ENCODE measurements around the gene ABHD13. TPM values are rescaled to one million over a fixed set of nuclear protein-coding genes. Genes with fewer than 3 reads are reported as not detected.
"Not testable (repeated sequence)": the region's sequence is repeated elsewhere in the genome, so short reads cannot be mapped to it uniquely, and the experiment has no call there.

The ABHD13 gene
- total and polyA plus RNA-seq, 7 experiments from 2014 or later, result 7.9 to 19.8 (median 11.6) TPM

DNA sequence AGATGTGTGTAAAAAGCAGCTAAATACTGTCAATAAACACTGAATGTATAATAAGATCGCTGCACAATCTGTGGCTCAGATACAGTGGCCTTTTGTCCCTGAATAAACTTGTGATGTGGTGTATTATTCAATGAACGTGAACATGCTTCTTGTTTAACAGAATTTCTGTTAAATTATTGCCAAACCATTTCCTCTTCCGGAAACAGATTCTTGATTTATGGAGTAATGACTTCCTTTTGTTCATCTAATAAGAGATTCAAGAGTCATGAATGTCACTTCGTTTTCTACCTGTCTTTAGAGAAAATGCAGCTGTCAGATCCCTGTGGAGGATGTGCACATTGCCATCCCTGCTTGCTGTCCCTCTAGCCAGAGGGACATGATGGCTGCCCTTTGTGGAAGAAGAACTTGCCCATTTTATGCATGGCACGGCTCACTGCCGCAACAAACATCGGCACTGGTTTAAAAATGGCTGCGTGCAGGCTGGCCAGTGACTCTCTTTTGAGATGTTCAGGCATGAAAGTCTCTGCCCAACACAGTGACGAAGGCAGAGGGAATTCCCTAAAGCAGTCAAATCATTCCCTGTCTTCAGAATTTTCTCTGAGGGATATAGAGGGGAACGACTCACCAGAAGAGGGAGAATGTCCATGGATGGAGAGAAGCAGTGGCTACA is 48.3 kb downstream of the ABHD13 start:
- DNase-seq, result peak in 1 of 9 donors; percentile 3
- POLR2A ChIA-PET, result no interaction called here
- no peaks in the 10 kb centered on the region for H3K27me3 ChIP-seq (ENCODE audit: control insufficient read depth in 2 of 2, insufficient read depth in 2 of 2, low read length in 2 of 2)
- peaks cover 0 to 7% of the 10 kb centered on the region in 2 donors for H3K4me1 ChIP-seq (ENCODE audit: control insufficient read depth in 2 of 2, insufficient read depth in 2 of 2, low read length in 2 of 2)
- Mint-ChIP-seq H3K4me1 (peaks cover 22 to 59% (median 45%) of the 10 kb centered on the region in 7 donors), H3K36me3 (peaks cover 0 to 26% (median 13%) of the 10 kb centered on the region in 5 donors), H3K27me3 (no peaks in the 10 kb centered on the region), H3K9me3 (peaks cover 0 to 4% (median 0%) of the 10 kb centered on the region in 11 donors), H3K27ac (peak overlapping the region; percentile 73 to 96 (median 90)), H3K4me3 (peak overlapping the region; percentile 18 to 78 (median 70))
- no peak overlapping the region for H3K4me3 ChIP-seq (ENCODE audit: low read length)
- H3K9me3 ChIP-seq (ENCODE audit: control insufficient read depth in 2 of 3, low read length in 3 of 3), result no peaks in the 10 kb centered on the region
- CTCF ChIA-PET, result no interaction called here
- peak overlapping the region; percentile 20 for H3K27ac ChIP-seq (ENCODE audit: low read depth, low read length)
- intact Hi-C loops (cut with micrococcal nuclease), result loop anchor here in 1 of 2 donors (5.0 kb wide), 1 partner anchor 1521 kb away; the partner anchor contains the start of gene IRS2
- H3K36me3 ChIP-seq (ENCODE audit: control insufficient read depth in 2 of 3, insufficient read depth in 3 of 3, low read length in 3 of 3), result no peaks in the 10 kb centered on the region
- ATAC-seq, result peak; percentile 10

- Mint-ChIP-seq H3K36me3 (peaks cover 0 to 18% (median 6%) of the 10 kb centered on the region in 5 donors), H3K4me3 (peak overlapping the region in 4 of 10 donors; percentile 1 to 76 (median 70)), H3K9me3 (peaks cover 0 to 4% (median 0%) of the 10 kb centered on the region in 11 donors), H3K27me3 (no peaks in the 10 kb centered on the region), H3K4me1 (peaks cover 24 to 65% (median 50%) of the 10 kb centered on the region in 7 donors), H3K27ac (peak overlapping the region in 7 of 9 donors; percentile 3 to 96 (median 90))
- no peaks in the 10 kb centered on the region for H3K36me3 ChIP-seq (ENCODE audit: control insufficient read depth in 2 of 3, insufficient read depth in 3 of 3, low read length in 3 of 3)
- ATAC-seq (no peak), DNase-seq (peak in 1 of 9 donors; percentile 0)
- peaks cover 0 to 7% of the 10 kb centered on the region in 2 donors for H3K4me1 ChIP-seq (ENCODE audit: control insufficient read depth in 2 of 2, insufficient read depth in 2 of 2, low read length in 2 of 2)
- H3K27me3 ChIP-seq (ENCODE audit: control insufficient read depth in 2 of 2, insufficient read depth in 2 of 2, low read length in 2 of 2), result no peaks in the 10 kb centered on the region
- H3K4me3 ChIP-seq (ENCODE audit: low read length), result no peak overlapping the region
- intact Hi-C loops (cut with micrococcal nuclease), result loop anchor here in 1 of 2 donors (5.0 kb wide), 1 partner anchor 1520 kb away; the partner anchor contains the start of gene IRS2
- H3K27ac ChIP-seq (ENCODE audit: low read depth, low read length), result no peak overlapping the region
- ChIA-PET POLR2A (no interaction called here), CTCF (no interaction called here)
- no peaks in the 10 kb centered on the region for H3K9me3 ChIP-seq (ENCODE audit: control insufficient read depth in 2 of 3, low read length in 3 of 3)
Observed at GRCh38 chr13:108267347-108267746, 49.2 kb downstream of the ABHD13 start.

GRCh38 chr13:108267855-108268254 is 49.7 kb downstream of the ABHD13 start:
- CTCF ChIA-PET; H3K27me3 ChIP-seq (ENCODE audit: control insufficient read depth in 2 of 2, insufficient read depth in 2 of 2, low read length in 2 of 2); H3K4me3 ChIP-seq (ENCODE audit: low read length); H3K27me3 Mint-ChIP-seq; POLR2A ChIA-PET; DNase-seq; H3K9me3 ChIP-seq (ENCODE audit: control insufficient read depth in 2 of 3, low read length in 3 of 3); H3K4me1 ChIP-seq (ENCODE audit: control insufficient read depth in 2 of 2, insufficient read depth in 2 of 2, low read length in 2 of 2); ATAC-seq; H3K36me3 ChIP-seq (ENCODE audit: control insufficient read depth in 2 of 3, insufficient read depth in 3 of 3, low read length in 3 of 3); H3K27ac ChIP-seq (ENCODE audit: low read depth, low read length); H3K9me3 Mint-ChIP-seq: not testable (repeated sequence)
- intact Hi-C loops (cut with micrococcal nuclease), result loop anchor here in 1 of 2 donors (2.0 to 5.0 kb wide), 2 partner anchors 49 to 1519 kb away; partner anchors contain the start of genes ABHD13 and IRS2
- peaks cover 24 to 68% (median 52%) of the 10 kb centered on the region in 7 donors for H3K4me1 Mint-ChIP-seq
- H3K27ac Mint-ChIP-seq, result peak overlapping the region in 6 of 9 donors; percentile 59 to 96 (median 86)
- H3K36me3 Mint-ChIP-seq, result peaks cover 0 to 17% (median 2%) of the 10 kb centered on the region in 5 donors
- H3K4me3 Mint-ChIP-seq, result peak overlapping the region in 3 of 10 donors; percentile 26 to 39 (median 32)

- Histone ChIP-seq H3K9me3 (ENCODE audit: control insufficient read depth in 2 of 3, low read length in 3 of 3) (no peaks in the 10 kb centered on the region), H3K4me3 (ENCODE audit: low read length) (no peak overlapping the region), H3K4me1 (ENCODE audit: control insufficient read depth in 2 of 2, insufficient read depth in 2 of 2, low read length in 2 of 2) (peaks cover 0 to 7% of the 10 kb centered on the region in 2 donors), H3K27me3 (ENCODE audit: control insufficient read depth in 2 of 2, insufficient read depth in 2 of 2, low read length in 2 of 2) (no peaks in the 10 kb centered on the region), H3K36me3 (ENCODE audit: control insufficient read depth in 2 of 3, insufficient read depth in 3 of 3, low read length in 3 of 3) (no peaks in the 10 kb centered on the region), H3K27ac (ENCODE audit: low read depth, low read length) (peak overlapping the region; percentile 66)
- no peak for DNase-seq
- intact Hi-C loops (cut with micrococcal nuclease), result loop anchor here in 1 of 2 donors (2.0 to 5.0 kb wide), 2 partner anchors 50 to 1519 kb away; partner anchors contain the start of genes ABHD13 and IRS2
- Mint-ChIP-seq H3K36me3 (peaks cover 0 to 20% (median 0%) of the 10 kb centered on the region in 5 donors), H3K27ac (peak overlapping the region; percentile 50 to 96 (median 85)), H3K9me3 (peaks cover 0 to 4% (median 0%) of the 10 kb centered on the region in 11 donors), H3K4me3 (peak overlapping the region in 6 of 10 donors; percentile 6 to 32 (median 24)), H3K27me3 (no peaks in the 10 kb centered on the region), H3K4me1 (peaks cover 24 to 68% (median 52%) of the 10 kb centered on the region in 7 donors)
- no peak for ATAC-seq
- CTCF ChIA-PET, result interaction anchor here (0.6 to 1.5 kb wide), 2 partner anchors 57 to 629 kb away, joined by 3 to 4 read pairs; no protein-coding TSS in a partner anchor
- POLR2A ChIA-PET, result interaction anchor here (0.8 kb wide), 1 partner anchor 37 kb away, joined by 3 read pairs; no protein-coding TSS in a partner anchor
Observed at GRCh38 chr13:108268466-108269112, 50.4 kb downstream of the ABHD13 start.

DNA sequence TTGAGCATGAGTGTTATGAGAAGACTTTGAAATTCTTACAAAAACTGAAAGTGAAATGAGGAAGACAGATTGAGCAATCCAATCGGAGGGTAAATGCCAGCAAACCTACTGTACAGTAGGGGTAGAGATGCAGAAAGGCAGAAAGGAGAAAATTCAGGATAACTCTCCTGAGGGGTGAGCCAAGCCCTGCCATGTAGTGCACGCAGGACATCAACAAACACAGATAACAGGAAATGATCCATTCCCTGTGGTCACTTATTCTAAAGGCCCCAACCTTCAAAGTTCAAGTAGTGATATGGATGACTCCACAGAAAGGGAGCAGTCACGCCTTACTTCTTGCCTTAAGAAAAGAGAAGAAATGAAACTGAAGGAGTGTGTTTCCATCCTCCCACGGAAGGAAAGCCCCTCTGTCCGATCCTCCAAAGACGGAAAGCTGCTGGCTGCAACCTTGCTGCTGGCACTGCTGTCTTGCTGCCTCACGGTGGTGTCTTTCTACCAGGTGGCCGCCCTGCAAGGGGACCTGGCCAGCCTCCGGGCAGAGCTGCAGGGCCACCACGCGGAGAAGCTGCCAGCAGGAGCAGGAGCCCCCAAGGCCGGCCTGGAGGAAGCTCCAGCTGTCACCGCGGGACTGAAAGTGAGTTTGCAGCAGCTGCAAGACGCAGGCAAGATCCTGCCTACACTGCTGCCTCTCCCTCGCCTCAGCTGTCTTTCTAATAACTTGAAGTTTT is 51.6 kb downstream of the ABHD13 start, which contains the start of gene TNFSF13B:
TNFSF13B (plus strand) TSS at position 118 of the 728 bp plus-strand sequence; CDS start at position 296, 178 bp downstream.
- ChIA-PET POLR2A (interaction anchor here (0.8 to 2.8 kb wide), 4 partner anchors 37 to 68 kb away, joined by 3 to 12 read pairs (median 5); partner anchors contain the start of gene ABHD13), CTCF (interaction anchor here (1.5 kb wide), 1 partner anchor 628 kb away, joined by 4 read pairs; no protein-coding TSS in a partner anchor)
- peaks cover 0 to 7% of the 10 kb centered on the region in 2 donors for H3K4me1 ChIP-seq (ENCODE audit: control insufficient read depth in 2 of 2, insufficient read depth in 2 of 2, low read length in 2 of 2)
- Mint-ChIP-seq H3K27me3 (no peaks in the 10 kb centered on the region), H3K9me3 (peaks cover 0 to 4% (median 0%) of the 10 kb centered on the region in 11 donors), H3K36me3 (peaks cover 0 to 16% (median 0%) of the 10 kb centered on the region in 5 donors), H3K4me1 (peaks cover 23 to 68% (median 52%) of the 10 kb centered on the region in 7 donors), H3K27ac (peak within 1 kb of the TSS; percentile 83 to 97 (median 92)), H3K4me3 (peak within 1 kb of the TSS; percentile 83 to 98 (median 90))
- intact Hi-C loops (cut with micrococcal nuclease), result loop anchor here (1.0 to 5.0 kb wide), 6 partner anchors 19 to 1518 kb away; partner anchors contain the start of genes ABHD13 (in 1 of the 2) and IRS2 (in 1 of the 2)
- H3K4me3 ChIP-seq (ENCODE audit: low read length), result peak within 1 kb of the TSS; percentile 65
- DNase-seq, result peak in 8 of 9 donors; percentile 17 to 62 (median 26)
- peak within 1 kb of the TSS; percentile 66 for H3K27ac ChIP-seq (ENCODE audit: low read depth, low read length)
- H3K27me3 ChIP-seq (ENCODE audit: control insufficient read depth in 2 of 2, insufficient read depth in 2 of 2, low read length in 2 of 2), result no peaks in the 10 kb centered on the region
- no peaks in the 10 kb centered on the region for H3K36me3 ChIP-seq (ENCODE audit: control insufficient read depth in 2 of 3, insufficient read depth in 3 of 3, low read length in 3 of 3)
- no peaks in the 10 kb centered on the region for H3K9me3 ChIP-seq (ENCODE audit: control insufficient read depth in 2 of 3, low read length in 3 of 3)
- ATAC-seq, result peak; percentile 74
